ENCODE measurements around the gene NEDD4L.

DNA sequence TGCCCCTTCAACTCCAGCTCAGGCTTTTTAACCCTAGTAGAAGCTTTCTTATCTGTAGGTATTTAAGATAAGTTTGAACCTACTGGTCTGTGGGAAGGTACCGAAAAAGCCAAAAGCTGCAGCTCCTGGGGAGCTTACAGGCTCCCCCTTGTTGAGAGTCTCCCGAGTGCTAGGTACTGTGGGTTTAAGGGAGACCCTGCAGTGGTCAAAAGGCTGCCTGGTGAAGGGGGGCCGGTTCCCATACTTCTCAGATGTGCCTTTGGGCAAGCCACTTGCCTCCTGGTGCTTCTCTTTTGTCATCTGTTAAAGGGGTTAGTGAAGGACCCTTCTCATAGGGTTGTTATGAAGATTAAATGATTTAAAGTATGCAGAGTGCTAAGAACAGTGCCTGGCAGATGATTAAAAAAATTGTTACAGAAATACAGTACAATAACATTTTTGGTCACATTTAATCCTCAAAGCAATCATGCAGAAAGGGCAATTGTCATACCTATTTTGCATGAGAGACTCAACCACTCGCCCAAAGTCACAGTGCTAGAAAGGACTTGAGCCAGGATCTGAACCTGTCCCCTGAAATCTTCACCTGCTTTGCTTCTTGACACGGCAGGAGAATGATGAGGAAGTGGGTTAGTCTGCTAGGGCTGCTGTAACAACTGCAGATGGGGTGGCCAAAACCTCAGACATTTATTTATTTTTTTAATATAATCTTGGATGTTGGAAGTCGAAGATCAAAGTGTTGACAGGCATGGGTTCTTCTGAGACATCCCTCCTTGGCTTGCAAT is 62.5 kb downstream of the NEDD4L start:
- TF ChIP-seq MXI1 (IDR thresholded peaks at IDR 0.05; ENCODE audit: low read depth, low read length) (no peak), REST (IDR thresholded peaks at IDR 0.05; ENCODE audit: low read depth, low read length) (no peak), JUND (IDR thresholded peaks at IDR 0.05) (no peak), EZH2phosphoT487 (IDR thresholded peaks at IDR 0.05; ENCODE audit: borderline replicate concordance, low read depth) (no peak)
- TF ChIP-seq, protein P1, sequence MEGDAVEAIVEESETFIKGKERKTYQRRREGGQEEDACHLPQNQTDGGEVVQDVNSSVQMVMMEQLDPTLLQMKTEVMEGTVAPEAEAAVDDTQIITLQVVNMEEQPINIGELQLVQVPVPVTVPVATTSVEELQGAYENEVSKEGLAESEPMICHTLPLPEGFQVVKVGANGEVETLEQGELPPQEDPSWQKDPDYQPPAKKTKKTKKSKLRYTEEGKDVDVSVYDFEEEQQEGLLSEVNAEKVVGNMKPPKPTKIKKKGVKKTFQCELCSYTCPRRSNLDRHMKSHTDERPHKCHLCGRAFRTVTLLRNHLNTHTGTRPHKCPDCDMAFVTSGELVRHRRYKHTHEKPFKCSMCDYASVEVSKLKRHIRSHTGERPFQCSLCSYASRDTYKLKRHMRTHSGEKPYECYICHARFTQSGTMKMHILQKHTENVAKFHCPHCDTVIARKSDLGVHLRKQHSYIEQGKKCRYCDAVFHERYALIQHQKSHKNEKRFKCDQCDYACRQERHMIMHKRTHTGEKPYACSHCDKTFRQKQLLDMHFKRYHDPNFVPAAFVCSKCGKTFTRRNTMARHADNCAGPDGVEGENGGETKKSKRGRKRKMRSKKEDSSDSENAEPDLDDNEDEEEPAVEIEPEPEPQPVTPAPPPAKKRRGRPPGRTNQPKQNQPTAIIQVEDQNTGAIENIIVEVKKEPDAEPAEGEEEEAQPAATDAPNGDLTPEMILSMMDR (IDR thresholded peaks at IDR 0.05): no peak

Data from SK-N-SH (cell line).